ENCODE results near the gene UGT1A5.

Gene UGT1A5

DNA sequence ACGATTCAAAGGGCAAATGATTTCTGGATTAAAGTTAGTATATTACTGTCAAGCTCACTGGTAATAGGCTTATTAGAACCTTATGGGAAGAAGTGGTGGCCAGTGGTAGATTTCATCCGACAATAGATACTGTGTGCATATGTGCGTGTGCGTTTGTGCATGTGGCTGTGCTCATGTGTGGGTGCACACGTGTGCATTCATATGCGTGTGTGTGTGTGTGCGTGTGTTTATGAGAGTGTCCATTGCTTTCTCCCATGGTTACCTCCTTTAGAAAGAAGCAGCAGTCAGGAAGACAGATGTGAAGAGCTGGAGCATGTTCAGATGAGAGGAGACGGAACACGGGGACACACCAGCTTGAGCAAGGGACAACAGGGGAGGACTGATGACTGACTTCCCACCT, 56.6 kb downstream of the UGT1A5 start:
- TF ChIP-seq, protein P1, sequence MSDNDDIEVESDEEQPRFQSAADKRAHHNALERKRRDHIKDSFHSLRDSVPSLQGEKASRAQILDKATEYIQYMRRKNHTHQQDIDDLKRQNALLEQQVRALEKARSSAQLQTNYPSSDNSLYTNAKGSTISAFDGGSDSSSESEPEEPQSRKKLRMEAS (IDR thresholded peaks at IDR 0.05), result no peak
- no peak for TF ChIP-seq ZBTB7A (IDR thresholded peaks at IDR 0.05; ENCODE audit: low read depth)

GRCh38 chr2:233772153-233772552, 59.4 kb downstream of the UGT1A5 start:
- TF ChIP-seq TEAD4 (IDR thresholded peaks at IDR 0.05), result no peak
- no peak for TF ChIP-seq RAD21 (IDR thresholded peaks at IDR 0.05; ENCODE audit: low read depth)
- TF ChIP-seq CREB1 (IDR thresholded peaks at IDR 0.05; ENCODE audit: low read depth), result no peak
- TF ChIP-seq EP300 (IDR thresholded peaks at IDR 0.05; ENCODE audit: borderline replicate concordance), result no peak
- no peak for TF ChIP-seq ZBTB7A (IDR thresholded peaks at IDR 0.05; ENCODE audit: low read depth)
- no peak for TF ChIP-seq TAF1 (IDR thresholded peaks at IDR 0.05; ENCODE audit: low read depth)
- TF ChIP-seq YY1 (IDR thresholded peaks at IDR 0.05; ENCODE audit: low read depth), result no peak
- TF ChIP-seq, protein P2, sequence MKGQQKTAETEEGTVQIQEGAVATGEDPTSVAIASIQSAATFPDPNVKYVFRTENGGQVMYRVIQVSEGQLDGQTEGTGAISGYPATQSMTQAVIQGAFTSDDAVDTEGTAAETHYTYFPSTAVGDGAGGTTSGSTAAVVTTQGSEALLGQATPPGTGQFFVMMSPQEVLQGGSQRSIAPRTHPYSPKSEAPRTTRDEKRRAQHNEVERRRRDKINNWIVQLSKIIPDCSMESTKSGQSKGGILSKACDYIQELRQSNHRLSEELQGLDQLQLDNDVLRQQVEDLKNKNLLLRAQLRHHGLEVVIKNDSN (IDR thresholded peaks at IDR 0.05), result no peak
- TF ChIP-seq, protein P1 (IDR thresholded peaks at IDR 0.05), result no peak

DNA sequence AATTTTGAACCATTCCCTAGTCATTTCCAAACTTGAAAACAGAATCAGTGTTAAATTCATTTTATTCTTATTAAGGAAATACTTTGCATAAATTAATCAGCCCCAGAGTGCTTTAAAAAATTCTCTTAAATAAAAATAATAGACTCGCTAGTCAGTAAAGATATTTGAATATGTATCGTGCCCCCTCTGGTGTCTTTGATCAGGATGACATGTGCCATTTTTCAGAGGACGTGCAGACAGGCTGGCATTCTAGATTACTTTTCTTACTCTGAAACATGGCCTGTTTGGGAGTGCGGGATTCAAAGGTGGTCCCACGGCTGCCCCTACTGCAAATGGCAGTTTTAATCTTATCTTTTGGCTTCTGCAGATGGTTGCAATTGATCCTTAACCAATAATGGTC, 59.9 kb downstream of the UGT1A5 start:
- no peak for TF ChIP-seq RAD21 (IDR thresholded peaks at IDR 0.05; ENCODE audit: low read depth)
- no peak for TF ChIP-seq FOXM1 (IDR thresholded peaks at IDR 0.05; ENCODE audit: borderline replicate concordance, low read depth)
- TF ChIP-seq, protein P3, sequence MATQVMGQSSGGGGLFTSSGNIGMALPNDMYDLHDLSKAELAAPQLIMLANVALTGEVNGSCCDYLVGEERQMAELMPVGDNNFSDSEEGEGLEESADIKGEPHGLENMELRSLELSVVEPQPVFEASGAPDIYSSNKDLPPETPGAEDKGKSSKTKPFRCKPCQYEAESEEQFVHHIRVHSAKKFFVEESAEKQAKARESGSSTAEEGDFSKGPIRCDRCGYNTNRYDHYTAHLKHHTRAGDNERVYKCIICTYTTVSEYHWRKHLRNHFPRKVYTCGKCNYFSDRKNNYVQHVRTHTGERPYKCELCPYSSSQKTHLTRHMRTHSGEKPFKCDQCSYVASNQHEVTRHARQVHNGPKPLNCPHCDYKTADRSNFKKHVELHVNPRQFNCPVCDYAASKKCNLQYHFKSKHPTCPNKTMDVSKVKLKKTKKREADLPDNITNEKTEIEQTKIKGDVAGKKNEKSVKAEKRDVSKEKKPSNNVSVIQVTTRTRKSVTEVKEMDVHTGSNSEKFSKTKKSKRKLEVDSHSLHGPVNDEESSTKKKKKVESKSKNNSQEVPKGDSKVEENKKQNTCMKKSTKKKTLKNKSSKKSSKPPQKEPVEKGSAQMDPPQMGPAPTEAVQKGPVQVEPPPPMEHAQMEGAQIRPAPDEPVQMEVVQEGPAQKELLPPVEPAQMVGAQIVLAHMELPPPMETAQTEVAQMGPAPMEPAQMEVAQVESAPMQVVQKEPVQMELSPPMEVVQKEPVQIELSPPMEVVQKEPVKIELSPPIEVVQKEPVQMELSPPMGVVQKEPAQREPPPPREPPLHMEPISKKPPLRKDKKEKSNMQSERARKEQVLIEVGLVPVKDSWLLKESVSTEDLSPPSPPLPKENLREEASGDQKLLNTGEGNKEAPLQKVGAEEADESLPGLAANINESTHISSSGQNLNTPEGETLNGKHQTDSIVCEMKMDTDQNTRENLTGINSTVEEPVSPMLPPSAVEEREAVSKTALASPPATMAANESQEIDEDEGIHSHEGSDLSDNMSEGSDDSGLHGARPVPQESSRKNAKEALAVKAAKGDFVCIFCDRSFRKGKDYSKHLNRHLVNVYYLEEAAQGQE (IDR thresholded peaks at IDR 0.05; ENCODE audit: low read depth), result no peak
- TF ChIP-seq CREB1 (IDR thresholded peaks at IDR 0.05; ENCODE audit: low read depth), result no peak
- TF ChIP-seq EP300 (IDR thresholded peaks at IDR 0.05; ENCODE audit: borderline replicate concordance), result no peak
- TF ChIP-seq CEBPB (IDR thresholded peaks at IDR 0.05), result no peak
- no peak for TF ChIP-seq TCF12 (IDR thresholded peaks at IDR 0.05; ENCODE audit: low read depth)
- no peak for TF ChIP-seq EGR1 (IDR thresholded peaks at IDR 0.05)
- TF ChIP-seq YY1 (IDR thresholded peaks at IDR 0.05; ENCODE audit: low read depth), result no peak
- no peak for TF ChIP-seq TAF1 (IDR thresholded peaks at IDR 0.05; ENCODE audit: low read depth)

DNA sequence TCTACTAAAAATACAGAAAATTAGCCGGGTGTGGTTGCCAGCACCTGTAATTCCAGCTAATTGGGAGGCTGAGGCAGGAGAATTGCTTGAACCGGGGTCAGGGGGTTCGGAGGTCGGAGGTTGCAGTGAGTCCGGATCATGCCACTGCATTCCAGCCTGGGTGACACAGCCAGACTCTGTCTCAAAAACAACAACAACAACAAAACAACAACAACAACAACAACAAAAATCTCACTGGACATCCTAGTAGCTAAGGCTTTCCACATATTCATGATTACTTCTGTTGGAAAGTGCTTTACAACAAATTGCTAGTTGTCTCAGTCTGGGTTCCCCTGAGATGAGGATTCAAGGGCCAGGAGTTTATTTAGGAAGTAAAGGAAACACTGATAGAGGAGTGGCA, 61.1 kb downstream of the UGT1A5 start:
- TF ChIP-seq TEAD4 (IDR thresholded peaks at IDR 0.05), result no peak
- TF ChIP-seq, protein P3 (IDR thresholded peaks at IDR 0.05; ENCODE audit: low read depth), result no peak
- TF ChIP-seq YY1 (IDR thresholded peaks at IDR 0.05; ENCODE audit: low read depth), result no peak

GRCh38 chr2:233775414-233775813, 62.7 kb downstream of the UGT1A5 start:
- TF ChIP-seq CEBPB (IDR thresholded peaks at IDR 0.05) (no peak), RAD21 (IDR thresholded peaks at IDR 0.05; ENCODE audit: low read depth) (no peak), FOXM1 (IDR thresholded peaks at IDR 0.05; ENCODE audit: borderline replicate concordance, low read depth) (no peak), TAF1 (IDR thresholded peaks at IDR 0.05; ENCODE audit: low read depth) (no peak), YY1 (IDR thresholded peaks at IDR 0.05; ENCODE audit: low read depth) (no peak), CREB1 (IDR thresholded peaks at IDR 0.05; ENCODE audit: low read depth) (no peak), NFIC (IDR thresholded peaks at IDR 0.05) (no peak), TEAD4 (IDR thresholded peaks at IDR 0.05) (no peak), EP300 (IDR thresholded peaks at IDR 0.05; ENCODE audit: borderline replicate concordance) (no peak), EGR1 (IDR thresholded peaks at IDR 0.05) (no peak), TCF12 (IDR thresholded peaks at IDR 0.05; ENCODE audit: low read depth) (no peak)
- TF ChIP-seq, protein P3 (IDR thresholded peaks at IDR 0.05; ENCODE audit: low read depth), result no peak
- TF ChIP-seq, protein P2 (IDR thresholded peaks at IDR 0.05), result no peak
- TF ChIP-seq, protein P1 (IDR thresholded peaks at IDR 0.05), result no peak

All from Ishikawa (cell line).